Placental epithelial cell (primary cell): ENCODE results near the gene CNOT6. TPM values are rescaled to one million over a fixed set of nuclear protein-coding genes. Genes with fewer than 3 reads are reported as not detected.

Experiments used
- small RNA-seq: library from RNA; depleted of rRNA; stranded (forward); fragments of <200 nt; gene quantifications from one replicate; pipeline ENCODE3, GENCODE V24; 2012
- total RNA-seq: library from RNA; depleted of rRNA; stranded (reverse); fragments of >200 nt; gene quantifications from 2 replicates; pipeline ENCODE4 v1.2.3, GENCODE V29; 2012

Gene CNOT6
- total RNA-seq = 7.9 and 10.4 TPM in 2 replicates

GRCh38 chr5:180494060-180494509, at the start of gene CNOT6:
Gene CNOT6, plus strand, starts transcription at chr5:180494379. Its CDS starts 34,898 bp downstream, at chr5:180529277.

GRCh38 chr5:180591311-180591887, 97.2 kb downstream of the CNOT6 start, which contains the start of gene SCGB3A1:
Gene SCGB3A1, minus strand, starts transcription at chr5:180591499. Its CDS starts 37 bp downstream, at chr5:180591462.

Small RNA genes lying within 50 kb of the gene (small RNA-seq; reads per million reads assigned to genes)
- not detected for gene RNU6-525P

Other genes with a start within 250 kb of the CNOT6 start
- gene MAPK9, start 202.3 kb upstream of the CNOT6 start, total RNA-seq = 23.9 and 28.8 TPM in 2 replicates
- gene GFPT2, start 141.0 kb upstream of the CNOT6 start, total RNA-seq = 3.5 and 4.3 TPM in 2 replicates
- not detected in 2 replicates for gene SCGB3A1, start 97.1 kb downstream of the CNOT6 start, total RNA-seq
- gene FLT4, start 155.2 kb downstream of the CNOT6 start, total RNA-seq = under 0.01 TPM in 2 replicates
- gene OR2Y1, start 245.7 kb downstream of the CNOT6 start, total RNA-seq = not detected in 2 replicates